Suppressor macrophage treated with lipopolysaccharide for 1 hour (primary cell): ENCODE results near the gene AUP1.

ENCODE experiments used
- DNase-seq, 3 donors: peaks; one replicate each; pipeline ENCODE4 v3.0.0-alpha.2; 2020 to 2022

Gene AUP1

GRCh38 chr2:74535440-74535965 lies 6.0 kb upstream of the AUP1 start:
- no peak for DNase-seq

DNA sequence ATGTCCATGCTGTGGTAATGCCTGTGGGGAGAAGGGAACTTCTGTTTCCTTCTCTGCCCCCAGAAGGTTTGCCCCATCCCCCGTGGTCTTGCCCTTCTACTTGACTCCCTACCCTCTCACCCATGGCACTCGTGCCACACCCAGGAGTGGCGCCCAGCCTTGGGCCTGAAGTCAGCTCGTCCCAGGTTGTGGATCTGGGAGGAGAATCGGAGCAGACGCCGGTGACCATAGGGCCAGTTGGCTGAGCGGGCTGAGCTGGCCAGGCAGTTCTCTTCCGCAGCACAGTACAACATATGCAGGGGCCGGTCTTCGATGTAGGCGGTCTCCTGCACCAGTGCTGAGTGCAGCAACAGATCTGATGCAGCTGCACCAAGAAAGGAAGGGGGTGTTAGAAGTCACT lies 4.9 kb upstream of the AUP1 start:
- no peak for DNase-seq

GRCh38 chr2:74533464-74533863 lies 4.0 kb upstream of the AUP1 start:
- no peak for DNase-seq

- peak; percentile 56 to 78 (median 68) for DNase-seq
Measured at GRCh38 chr2:74532222-74532621, 2.7 kb upstream of the AUP1 start.

DNA sequence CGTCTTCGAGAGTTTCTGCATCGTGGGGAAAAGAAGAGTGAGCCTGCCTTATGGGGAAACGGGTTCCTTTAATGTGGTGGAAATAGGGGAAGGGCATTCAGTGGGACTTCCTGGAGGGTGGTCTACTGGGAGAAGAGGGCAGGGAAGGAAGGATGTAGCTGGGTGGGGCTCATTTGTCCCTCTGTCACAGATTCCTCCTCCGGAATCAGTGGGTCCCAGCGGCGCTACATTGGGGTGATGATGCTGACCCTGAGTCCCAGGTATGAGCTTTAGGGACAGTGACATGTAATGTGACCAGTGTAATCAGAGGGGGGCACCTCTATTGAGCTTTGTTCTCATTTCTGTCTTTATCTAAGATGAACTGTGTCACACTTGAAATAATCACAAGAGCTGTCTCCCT lies 2.2 kb upstream of the AUP1 start:
- DNase-seq, result no peak

GRCh38 chr2:74530239-74531187 lies 1.0 kb upstream of the AUP1 start:
- peak; percentile 78 to 83 (median 82) for DNase-seq

DNA sequence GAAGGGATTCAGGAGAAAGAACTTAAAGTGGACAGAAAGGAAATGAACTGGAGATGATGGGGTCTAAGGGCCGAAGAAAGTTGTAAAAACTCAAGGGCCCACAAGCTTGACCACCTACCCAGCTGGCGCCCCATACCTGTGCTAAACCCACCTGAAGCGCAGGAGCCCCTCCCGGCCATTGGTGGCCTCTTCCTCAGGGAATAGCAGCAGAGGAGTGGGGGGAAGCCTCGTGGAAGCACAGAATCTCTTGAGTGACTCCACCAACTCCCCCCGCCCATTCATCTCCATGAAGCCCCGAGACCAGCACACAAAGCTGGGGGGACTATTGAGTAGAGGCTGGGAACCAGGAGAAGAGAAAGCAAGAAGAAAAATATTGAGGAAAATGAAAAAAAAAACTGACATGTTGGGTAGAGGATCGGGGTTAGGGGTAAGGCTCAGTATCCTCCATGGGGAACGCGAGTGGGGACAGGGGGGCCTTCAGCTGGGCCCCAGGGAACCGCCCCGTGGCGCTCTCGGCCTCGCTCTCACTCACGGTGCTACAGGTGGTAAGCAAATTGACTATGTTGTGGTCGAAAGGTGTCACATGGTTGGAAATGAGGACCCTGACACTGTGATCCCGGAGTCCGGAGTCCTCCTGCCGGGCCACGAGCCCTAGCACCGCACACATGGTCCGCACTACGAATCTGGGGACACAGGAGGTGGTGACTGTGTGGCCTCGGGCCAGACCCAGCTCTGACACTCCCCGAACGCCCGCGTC lies 728 bp downstream of the AUP1 start:
- no peak for DNase-seq

DNA sequence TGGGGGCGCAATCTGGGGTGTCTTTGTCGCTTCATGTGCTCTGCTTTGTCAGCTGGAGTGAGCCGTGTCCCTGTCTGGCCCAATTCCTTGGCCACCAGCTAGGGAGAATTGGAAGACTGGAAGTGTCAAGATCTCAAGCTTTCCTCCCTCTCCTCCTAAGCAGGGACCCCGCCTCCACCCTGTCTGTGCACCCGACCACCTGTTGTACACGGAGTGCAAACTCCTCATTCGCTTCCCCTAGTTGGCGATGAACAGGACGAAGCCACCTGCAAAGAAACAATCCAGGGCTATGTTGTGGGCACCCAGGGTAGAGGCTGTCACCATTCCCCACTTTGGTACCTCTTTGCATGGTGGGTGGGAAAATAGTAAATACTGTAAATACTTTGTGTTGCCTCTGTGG lies 1.8 kb downstream of the AUP1 start:
- DNase-seq, result no peak

- no peak for DNase-seq
Measured at GRCh38 chr2:74526649-74527230, 2.8 kb downstream of the AUP1 start.

DNA sequence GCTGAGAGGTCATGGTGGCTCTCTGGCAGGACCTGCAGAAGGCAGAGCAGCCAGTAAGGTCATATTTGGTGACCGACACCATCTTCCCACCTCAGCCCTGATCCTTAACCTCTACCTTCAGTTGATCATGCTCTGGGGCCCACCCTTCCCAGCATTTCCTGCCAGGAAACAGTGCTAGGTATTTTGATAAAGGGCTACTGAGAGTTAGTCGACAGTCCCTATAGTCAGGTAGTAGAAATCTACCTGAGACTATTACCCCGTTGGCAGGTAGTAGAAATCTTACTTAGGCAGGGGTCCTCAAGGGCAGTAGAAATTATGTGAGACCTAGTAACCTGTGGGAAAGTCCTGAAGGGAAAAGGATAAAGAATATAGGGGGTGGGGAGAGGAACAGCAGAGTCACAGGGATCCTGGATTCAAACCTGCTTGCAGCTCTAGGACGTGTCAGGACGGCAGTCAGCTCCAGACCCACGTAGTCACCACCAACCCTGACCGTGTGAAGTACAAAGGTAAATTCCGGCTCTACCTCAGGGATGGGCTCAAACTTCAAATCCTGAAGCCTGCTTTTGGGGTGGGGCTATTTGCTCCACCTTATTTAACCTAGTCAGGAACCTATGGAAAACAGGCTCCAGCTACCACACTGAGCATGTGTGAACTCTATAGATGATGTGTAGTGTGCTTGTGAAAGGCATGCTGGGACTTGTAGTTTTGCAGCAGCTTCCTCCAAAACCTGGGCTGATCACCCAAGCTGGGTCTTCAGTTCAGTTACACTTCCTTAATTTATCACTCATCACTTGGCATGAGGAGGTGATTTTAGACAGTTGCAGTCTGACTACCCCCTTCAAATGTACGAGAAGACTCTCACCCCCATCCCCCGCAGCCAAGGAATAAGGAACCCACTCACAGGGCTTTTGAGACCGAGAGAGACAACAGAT lies 3.5 kb downstream of the AUP1 start, which contains the start of gene DQX1:
Gene DQX1, minus strand, starts transcription at position 515 of the 932 bp plus-strand sequence. Its CDS starts 502 bp downstream, at position 13.
- DNase-seq, result peak; percentile 57 to 72 (median 63)

DNA sequence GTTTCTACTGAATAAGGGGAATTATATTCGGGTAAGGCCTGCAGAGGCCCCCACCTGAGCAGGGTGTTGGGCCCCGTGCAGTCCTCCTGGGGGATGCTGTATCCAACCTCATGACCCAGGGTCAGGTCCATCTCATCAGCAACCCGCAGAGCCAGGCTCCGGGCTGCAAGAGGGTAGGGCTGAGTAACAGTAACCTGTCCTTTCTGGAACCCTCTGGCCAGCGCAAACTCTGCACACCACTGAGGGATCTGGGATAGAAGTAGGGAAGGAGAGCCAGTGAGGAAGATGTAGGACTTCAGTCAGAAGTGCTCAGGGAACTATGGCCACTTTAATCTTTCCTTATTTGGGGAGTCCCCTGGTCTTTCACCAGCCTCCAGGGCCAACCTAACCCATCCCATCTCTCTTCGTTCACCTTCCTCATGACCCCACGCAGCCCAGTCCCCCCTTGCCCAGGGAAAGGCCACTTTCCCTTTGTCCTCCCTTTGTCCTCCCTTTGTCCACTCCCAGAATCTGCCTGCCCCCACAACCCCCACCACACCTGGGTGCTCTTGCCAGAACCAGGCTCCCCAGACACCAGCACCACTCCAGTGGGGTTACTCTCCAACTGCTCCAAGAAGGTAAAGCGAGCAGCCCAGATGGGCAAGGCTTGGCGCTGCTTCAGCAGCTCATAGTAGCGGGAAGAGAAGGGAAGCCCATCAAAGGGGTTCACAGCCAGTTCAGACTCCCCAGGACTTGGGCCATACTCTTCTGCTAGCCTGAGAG lies 4.4 kb downstream of the AUP1 start:
- no peak for DNase-seq

DNA sequence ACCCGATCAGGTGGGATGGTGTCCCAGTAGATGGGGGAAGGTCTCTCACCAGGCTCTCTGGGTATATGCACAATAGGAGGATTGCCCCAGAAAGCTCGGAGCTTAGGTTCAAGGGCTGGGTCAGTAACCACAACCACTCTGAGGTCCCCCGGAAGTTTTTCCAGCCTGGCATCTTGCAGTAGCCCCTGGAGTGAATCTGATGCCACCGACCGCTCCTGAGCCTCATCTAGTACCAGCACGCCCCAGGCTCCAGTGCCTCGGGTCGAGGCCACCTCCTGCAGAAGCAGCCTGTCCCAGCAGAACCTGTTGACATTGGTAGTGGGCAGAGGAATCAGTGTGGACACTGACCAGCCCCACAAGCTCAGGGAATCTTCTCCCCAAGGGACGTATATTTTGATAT lies 5.5 kb downstream of the AUP1 start:
- DNase-seq, result no peak

DNA sequence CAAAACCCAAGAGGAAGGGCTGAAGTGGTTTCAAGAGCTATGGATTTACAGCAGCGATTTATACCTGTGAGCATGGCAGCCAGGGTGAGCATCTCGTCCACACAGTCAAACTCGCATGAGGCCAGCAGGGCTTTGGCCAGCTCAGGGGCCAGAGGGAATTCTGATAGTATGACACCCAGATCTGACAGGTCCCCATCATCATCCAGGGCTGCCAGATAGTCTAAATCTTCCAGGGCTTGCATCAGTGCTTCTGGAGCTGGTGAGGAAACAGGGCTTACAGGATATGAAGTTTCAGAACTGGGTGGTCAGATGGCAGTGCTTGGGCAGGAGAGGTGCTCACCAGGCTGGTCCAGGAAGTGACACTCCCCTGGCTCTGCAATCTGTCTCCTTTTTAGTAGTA lies 7.0 kb downstream of the AUP1 start:
- DNase-seq, result no peak

DNA sequence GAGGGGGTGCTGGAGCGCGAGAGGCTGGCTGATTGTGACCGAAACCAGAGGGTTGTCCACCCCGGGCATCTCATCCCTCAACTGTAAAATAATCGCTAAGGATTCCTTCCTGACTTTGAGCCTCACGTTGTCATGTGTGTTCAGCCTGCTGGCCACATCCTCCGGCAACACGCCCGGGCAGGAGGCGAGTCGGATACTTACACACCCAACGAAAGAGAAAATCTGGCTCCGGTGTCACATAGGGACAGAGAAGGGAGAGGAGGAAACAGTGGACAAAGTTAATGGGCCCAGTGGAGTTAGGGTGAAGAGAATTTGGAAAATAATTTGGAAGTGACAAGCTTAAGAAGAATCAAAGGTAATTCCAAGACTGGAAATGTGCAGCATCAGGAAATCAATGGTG lies 12.9 kb downstream of the AUP1 start:
- no peak for DNase-seq

DNA sequence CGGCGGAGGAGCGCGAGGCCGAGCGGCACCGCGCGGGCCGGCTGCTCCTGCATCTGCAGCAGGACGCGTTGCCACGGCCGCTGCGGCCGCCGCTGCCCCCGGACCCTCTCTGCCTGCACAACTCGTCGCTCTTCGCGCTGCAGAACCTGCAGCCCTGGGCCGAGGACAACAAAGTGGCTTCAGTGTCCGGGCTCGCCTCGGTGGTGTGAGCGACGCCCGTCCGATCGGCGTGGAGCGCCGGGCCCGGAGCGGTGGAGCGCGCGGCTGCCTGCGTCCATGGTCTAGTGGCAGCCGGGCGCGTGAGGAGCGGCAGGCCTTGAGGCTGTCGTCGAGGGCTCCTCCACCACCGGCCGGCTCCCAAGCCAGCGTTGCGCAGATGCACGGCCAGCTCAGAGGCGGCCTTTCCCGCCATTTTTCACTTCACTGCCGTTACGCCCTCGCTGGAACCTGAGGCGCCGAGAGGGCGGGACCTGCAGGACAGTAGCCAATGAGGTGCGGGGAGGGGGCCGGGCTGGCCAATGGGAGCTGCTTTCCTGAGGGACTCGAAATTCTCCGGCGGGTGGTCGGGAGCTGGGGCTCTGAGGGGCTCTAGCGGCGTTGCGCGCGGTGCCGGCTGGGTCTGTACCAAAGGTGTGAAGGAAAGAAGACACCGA lies 13.4 kb downstream of the AUP1 start:
- peak; percentile 66 to 83 (median 71) for DNase-seq

GRCh38 chr2:74515271-74515980 lies 14.1 kb downstream of the AUP1 start:
- peak in 2 of 3 donors; percentile 10 to 21 for DNase-seq

- peak in 2 of 3 donors; percentile 20 to 50 for DNase-seq
Measured at GRCh38 chr2:74514368-74515270, 14.9 kb downstream of the AUP1 start, which contains the start of gene TLX2. TSS of gene TLX2 (plus strand) at chr2:74514450. CDS start at chr2:74514807, 357 bp downstream.

- DNase-seq, result peak in 1 of 3 donors; percentile 24
Measured at GRCh38 chr2:74513605-74514367, 15.7 kb downstream of the AUP1 start.
